Keratinocyte (primary cell): ENCODE results near the gene MRTFA. TPM values are rescaled to one million over a fixed set of nuclear protein-coding genes. Genes with fewer than 3 reads are reported as not detected.

Experiments used
- DNase-seq: peaks from one replicate; pipeline ENCODE4 v3.0.0-alpha.2; 2011; ENCODE audit warnings: low read depth, missing footprints, low spot score
- FAIRE-seq: peaks from 2 replicates; lab custom pipeline; 2011; peaks lifted over from hg19 to GRCh38; lab: Jason Lieb, UNC
- H2AFZ ChIP-seq: 2 replicates; pipeline ENCODE4 v1.6.0; 2012; ENCODE audit warnings: low read length, control low read depth, inconsistent platforms; ENCODE audit not compliant: control insufficient read depth
- H3K27ac ChIP-seq: 2 replicates; pipeline ENCODE4 v1.5.1; 2011; ENCODE audit warnings: low read length; ENCODE audit not compliant: control insufficient read depth, insufficient read depth
- H3K27me3 ChIP-seq: 3 replicates; pipeline ENCODE4 v1.6.0; 2011; ENCODE audit warnings: low read length; ENCODE audit not compliant: control insufficient read depth, insufficient read depth; ENCODE audit errors: extremely low read depth
- H3K36me3 ChIP-seq, 2 experiments: 2 replicates in 1 of 2; 3 replicates in 1 of 2; pipeline ENCODE4 v1.5.1; 2011; ENCODE audit warnings: low read length in 2 of 2, mild to moderate bottlenecking in 1 of 2; ENCODE audit not compliant: control insufficient read depth in 2 of 2, insufficient read depth in 2 of 2; ENCODE audit errors: extremely low read depth in 1 of 2
- H3K4me1 ChIP-seq: 3 replicates; pipeline ENCODE4 v1.5.1; 2011; ENCODE audit warnings: low read length; ENCODE audit not compliant: control insufficient read depth, insufficient read depth; ENCODE audit errors: extremely low read depth
- H3K4me2 ChIP-seq: 3 replicates; pipeline ENCODE4 v1.6.0; 2011; ENCODE audit warnings: low read depth, low read length; ENCODE audit not compliant: control insufficient read depth, insufficient read depth; ENCODE audit errors: extremely low read depth
- H3K4me3 ChIP-seq, 3 experiments: fragments of 200-600 bp in 1 of 3; sonication (generic) in 1 of 3; 2 replicates in 2 of 3; 3 replicates in 1 of 3; pipeline ENCODE4 v1.5.1; 2011 to 2016; ENCODE audit warnings: low read length in 3 of 3, mild to moderate bottlenecking in 3 of 3, control low read depth in 2 of 3, inconsistent platforms in 1 of 3, low read depth in 1 of 3, mixed read lengths in 1 of 3, mixed run types in 1 of 3, moderate library complexity in 1 of 3; ENCODE audit not compliant: control insufficient read depth in 2 of 3, insufficient read depth in 2 of 3; ENCODE audit errors: extremely low read depth in 1 of 3
- H3K79me2 ChIP-seq: 2 replicates; pipeline ENCODE4 v1.6.0; 2012; ENCODE audit warnings: low read length; ENCODE audit not compliant: control insufficient read depth, insufficient read depth
- H3K9ac ChIP-seq: 3 replicates; pipeline ENCODE4 v1.6.0; 2011; ENCODE audit warnings: low read length; ENCODE audit not compliant: control insufficient read depth, insufficient read depth; ENCODE audit errors: extremely low read depth
- H3K9me1 ChIP-seq: 3 replicates; pipeline ENCODE4 v1.6.0; 2011; ENCODE audit warnings: low read length; ENCODE audit not compliant: control insufficient read depth, insufficient read depth; ENCODE audit errors: extremely low read depth
- H3K9me3 ChIP-seq: 2 replicates; pipeline ENCODE4 v1.5.1; 2012; ENCODE audit warnings: low read depth, low read length; ENCODE audit not compliant: control insufficient read depth
- H4K20me1 ChIP-seq: 3 replicates; pipeline ENCODE4 v1.6.0; 2011; ENCODE audit warnings: low read length; ENCODE audit not compliant: control insufficient read depth, insufficient read depth; ENCODE audit errors: extremely low read depth
- CTCF ChIP-seq, 3 experiments: IDR thresholded peaks in 1 of 3; conservative IDR thresholded peaks in 1 of 3; optimal IDR thresholded peaks in 1 of 3; 2 replicates in 2 of 3; 3 replicates in 1 of 3; pipeline versions ENCODE3 to v1.5.1; 2011; ENCODE audit warnings: low read length in 3 of 3, mild to moderate bottlenecking in 3 of 3, moderate library complexity in 2 of 3, control low read depth in 1 of 3, inconsistent platforms in 1 of 3; ENCODE audit not compliant: insufficient read depth in 2 of 3; ENCODE audit errors: extremely low read depth in 1 of 3
- EZH2 ChIP-seq: IDR thresholded peaks from one replicate; pipeline ENCODE4 v1.6.1; 2012; ENCODE audit warnings: inconsistent platforms, mild to moderate bottlenecking, low read length, moderate library complexity
- dilution Hi-C: fragments of 300-500 bp; cut with MboI; formaldehyde crosslinking; loops from one replicate; pipeline ENCODE4 v1.7.0; 2020; ENCODE audit warnings: low sequenced_read_pairs; ENCODE audit not compliant: extremely low pct_ligation_motif_present
- polyA plus RNA-seq, 5 experiments: library from polyadenylated mRNA; depleted of rRNA in 3 of 5; stranded (reverse) in 3 of 5; stranded (forward) in 1 of 5; unstranded in 1 of 5; fragments of >200 nt; gene quantifications; 1 replicate in 1 of 5; 2 replicates in 3 of 5; 3 replicates in 1 of 5; pipeline versions ENCODE4 v1.2.1 to v1.2.3, GENCODE V29; 2011 to 2012; ENCODE audit warnings: missing spikeins in 2 of 5, low read depth in 1 of 5, low replicate concordance in 1 of 5

MRTFA gene
- polyA plus RNA-seq, 1 donor (not counting 4 experiments of a cell fraction or from before 2014, with no cell fraction given) = 6.5 TPM

- Histone ChIP-seq H3K9ac (no peak overlapping the region), H3K9me1 (no peaks in the 10 kb centered on the region), H3K27ac (no peak overlapping the region), H2AFZ (no peak overlapping the region), H3K9me3 (no peaks in the 10 kb centered on the region), H3K4me2 (no peak overlapping the region), H3K36me3 (no peaks in the 10 kb centered on the region), H3K4me3 (no peak overlapping the region), H3K79me2 (no peaks in the 10 kb centered on the region), H3K27me3 (no peaks in the 10 kb centered on the region), H4K20me1 (no peaks in the 10 kb centered on the region), H3K4me1 (peaks cover 17% of the 10 kb centered on the region)
- TF ChIP-seq EZH2 = no peak
- TF ChIP-seq CTCF (optimal IDR thresholded peaks at IDR 0.05 in 1 of 3, IDR thresholded peaks at IDR 0.05 in 1 of 3, conservative IDR thresholded peaks at IDR 0.05 in 1 of 3; ENCODE audit: extremely low read depth in 1 of 3, insufficient read depth in 2 of 3, low read length in 3 of 3) = no peak
- DNase-seq (no peak), FAIRE-seq (no peak)
- dilution Hi-C loops = no loop called here
Measured at GRCh38 chr22:40671369-40671768, 34.9 kb upstream of the MRTFA start.

- peak overlapping the region; percentile 1 for H2AFZ ChIP-seq
Measured at GRCh38 chr22:40670058-40670457, 33.5 kb upstream of the MRTFA start.

More at GRCh38 chr22:40670058-40670457, 33.5 kb upstream of the MRTFA start:
- no peaks in the 10 kb centered on the region for H3K9me3 ChIP-seq
- no peak overlapping the region for H3K27ac ChIP-seq
- DNase-seq = no peak
- H3K9ac ChIP-seq = no peak overlapping the region
- H3K4me1 ChIP-seq = peaks cover 12% of the 10 kb centered on the region
- no peak overlapping the region for H3K4me2 ChIP-seq
- dilution Hi-C loops = no loop called here
- no peak overlapping the region for H3K4me3 ChIP-seq
- FAIRE-seq = no peak
- no peaks in the 10 kb centered on the region for H4K20me1 ChIP-seq
- H3K27me3 ChIP-seq = no peaks in the 10 kb centered on the region
- H3K36me3 ChIP-seq = no peaks in the 10 kb centered on the region
- H3K9me1 ChIP-seq = no peaks in the 10 kb centered on the region
- no peaks in the 10 kb centered on the region for H3K79me2 ChIP-seq
- TF ChIP-seq CTCF (optimal IDR thresholded peaks at IDR 0.05 in 1 of 3, IDR thresholded peaks at IDR 0.05 in 1 of 3, conservative IDR thresholded peaks at IDR 0.05 in 1 of 3; ENCODE audit: extremely low read depth in 1 of 3, insufficient read depth in 2 of 3, low read length in 3 of 3) (no peak), EZH2 (no peak)
